NCI-H748 treated with DMSO at 0.1 percent for 48 hours (cell line): ENCODE measurements around the gene KANSL2.
"Not testable (repeated sequence)": the region's sequence is repeated elsewhere in the genome, so short reads cannot be mapped to it uniquely, and the experiment has no call there.

Experiments used
- DNase-seq: peaks from one replicate; lab custom pipeline; 2025; lab: John Stamatoyannopoulos, UW

Gene KANSL2

GRCh38 chr12:48682927-48683326, 889 bp upstream of the KANSL2 start:
- DNase-seq: no peak

GRCh38 chr12:48682533-48682905, 481 bp upstream of the KANSL2 start:
- not testable (repeated sequence) for DNase-seq

GRCh38 chr12:48681399-48681709, 684 bp downstream of the KANSL2 start:
- DNase-seq: no peak

GRCh38 chr12:48680861-48681260, 1.2 kb downstream of the KANSL2 start:
- DNase-seq: no peak

- no peak for DNase-seq
Measured at GRCh38 chr12:48678551-48679185, 3.4 kb downstream of the KANSL2 start.

GRCh38 chr12:48671231-48671856, 10.7 kb downstream of the KANSL2 start:
- no peak for DNase-seq

GRCh38 chr12:48668996-48669395, 13.0 kb downstream of the KANSL2 start:
- no peak for DNase-seq

GRCh38 chr12:48659863-48660262, 22.2 kb downstream of the KANSL2 start:
- no peak for DNase-seq

- no peak for DNase-seq
Measured at GRCh38 chr12:48651681-48652080, 30.4 kb downstream of the KANSL2 start.

GRCh38 chr12:48645354-48645753, 36.7 kb downstream of the KANSL2 start:
- DNase-seq: not testable (repeated sequence)

- no peak for DNase-seq
Measured at GRCh38 chr12:48643011-48643410, 39.0 kb downstream of the KANSL2 start.

- DNase-seq: not testable (repeated sequence)
Measured at GRCh38 chr12:48641752-48642555, 40.1 kb downstream of the KANSL2 start.

- no peak for DNase-seq
Measured at GRCh38 chr12:48640854-48641253, 41.2 kb downstream of the KANSL2 start.

- DNase-seq: no peak
Measured at GRCh38 chr12:48640428-48640827, 41.6 kb downstream of the KANSL2 start.

- no peak for DNase-seq
Measured at GRCh38 chr12:48631071-48631470, 51.0 kb downstream of the KANSL2 start.

- no peak for DNase-seq
Measured at GRCh38 chr12:48630346-48630745, 51.7 kb downstream of the KANSL2 start.

- no peak for DNase-seq
Measured at GRCh38 chr12:48629541-48629940, 52.5 kb downstream of the KANSL2 start.

- DNase-seq: no peak
Measured at GRCh38 chr12:48627556-48627955, 54.5 kb downstream of the KANSL2 start.

GRCh38 chr12:48622997-48623396, 59.0 kb downstream of the KANSL2 start:
- DNase-seq: not testable (repeated sequence)

GRCh38 chr12:48618541-48618940, 63.5 kb downstream of the KANSL2 start:
- DNase-seq: peak; percentile 43

GRCh38 chr12:48615681-48616080, 66.4 kb downstream of the KANSL2 start:
- DNase-seq: no peak

- DNase-seq: no peak
Measured at GRCh38 chr12:48613321-48613720, 68.7 kb downstream of the KANSL2 start.
